Natural killer cell (primary cell): ENCODE data around the gene BTBD16. TPM values are rescaled to one million over a fixed set of nuclear protein-coding genes. Genes with fewer than 3 reads are reported as not detected.

ENCODE experiments used
- ATAC-seq, 3 donors: fragments of 150-1000 bp in 2 of 3; fragments of 200-7000 bp in 1 of 3; cut with Tn5 transposase; 1 replicate in 1 of 3; 2 replicates in 2 of 3; pipeline ENCODE4 v1.10.0; 2021; ENCODE audit warnings: mild to moderate bottlenecking in 2 of 3, moderate library complexity in 2 of 3
- DNase-seq, 2 donors: peaks; one replicate each; pipeline versions ENCODE4 v3.0.0 to v3.0.0-alpha.2; 2013 to 2021; ENCODE audit warnings: mixed read lengths in 1 of 2
- H3K27ac ChIP-seq: one replicate; pipeline ENCODE4 v1.5.1; 2013; ENCODE audit warnings: mild to moderate bottlenecking, low read length
- H3K27me3 ChIP-seq: one replicate; pipeline ENCODE4 v1.6.1; 2013; ENCODE audit warnings: low read length; ENCODE audit not compliant: control insufficient read depth, insufficient read depth
- H3K36me3 ChIP-seq: one replicate; pipeline ENCODE4 v1.6.1; 2013; ENCODE audit warnings: low read length; ENCODE audit not compliant: control insufficient read depth, insufficient read depth
- H3K4me1 ChIP-seq: one replicate; pipeline ENCODE4 v1.6.1; 2013; ENCODE audit warnings: low read length; ENCODE audit not compliant: control insufficient read depth, insufficient read depth
- H3K4me3 ChIP-seq: one replicate; pipeline ENCODE4 v1.5.1; 2013; ENCODE audit warnings: low read length
- H3K9me3 ChIP-seq: one replicate; pipeline ENCODE4 v1.6.1; 2013; ENCODE audit warnings: low read length; ENCODE audit not compliant: control insufficient read depth, insufficient read depth
- H3K27ac Mint-ChIP-seq, 2 donors: one replicate each; pipeline ENCODE4 v1.8.0; 2022; ENCODE audit warnings: mild to moderate bottlenecking in 2 of 2, mixed read lengths in 2 of 2, moderate library complexity in 1 of 2
- H3K27me3 Mint-ChIP-seq, 2 donors: one replicate each; pipeline ENCODE4 v1.8.0; 2022; ENCODE audit warnings: low read depth in 2 of 2, mixed read lengths in 2 of 2
- H3K36me3 Mint-ChIP-seq: one replicate; pipeline ENCODE4 v1.8.0; 2022; ENCODE audit warnings: mixed read lengths
- H3K4me1 Mint-ChIP-seq, 2 donors: one replicate each; pipeline ENCODE4 v1.8.0; 2022; ENCODE audit warnings: mixed read lengths in 2 of 2
- H3K4me3 Mint-ChIP-seq: one replicate; pipeline ENCODE4 v1.8.0; 2022; ENCODE audit warnings: mild to moderate bottlenecking, moderate library complexity, mixed read lengths
- H3K9me3 Mint-ChIP-seq, 2 donors: one replicate each; pipeline ENCODE4 v1.8.0; 2022; ENCODE audit warnings: mixed read lengths in 2 of 2
- CTCF ChIP-seq: fragments of 200-600 bp; IDR thresholded peaks from one replicate; pipeline ENCODE4 v1.8.0; 2022; ENCODE audit warnings: antibody characterized with exemption
- whole genome bisulfite sequencing: methylation state at CpG from one replicate; pipeline ENCODE4 v1.1.7; 2013; ENCODE audit warnings: missing lambda C conversion rate; ENCODE audit not compliant: insufficient coverage; 5-methylcytosine and 5-hydroxymethylcytosine counted together
- intact Hi-C: fragments of 100-400 bp; cut with micrococcal nuclease; formaldehyde crosslinking; loops from one replicate; pipeline ENCODE4 v1.14.2; 2022
- total RNA-seq, 4 donors: library from RNA; stranded (reverse); fragments of 120-200 nt in 1 of 4; gene quantifications; one replicate each; pipeline versions ENCODE4 v1.2.3 to v1.2.4, GENCODE V29; 2013 to 2022

Gene BTBD16
- total RNA-seq, 3 donors from 2014 or later (not counting 1 experiment from before 2014, with no cell fraction given), result not detected

DNA sequence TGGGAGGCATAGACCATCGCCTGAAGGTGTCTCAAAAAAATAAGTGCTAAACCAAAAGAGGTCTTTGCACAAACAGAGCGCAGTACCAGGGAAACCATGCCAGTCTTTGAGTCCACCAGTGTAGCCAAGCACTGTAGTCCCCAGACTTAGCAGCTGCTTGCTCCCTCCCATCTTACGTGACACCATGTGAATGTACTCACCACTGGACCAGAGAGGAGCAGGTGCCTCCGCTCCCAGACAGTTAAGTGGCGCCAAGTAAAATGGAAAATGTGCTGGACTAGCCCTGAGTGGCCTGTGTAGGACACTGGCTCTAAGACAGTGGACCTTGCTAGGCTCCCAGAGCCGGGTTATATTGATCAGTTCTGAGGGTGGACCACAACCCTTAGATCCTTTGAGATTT is 55.7 kb downstream of the BTBD16 start:
- Mint-ChIP-seq H3K27me3 (peaks cover 26 to 57% of the 10 kb centered on the region in 2 donors), H3K36me3 (no peaks in the 10 kb centered on the region), H3K27ac (no peak overlapping the region), H3K4me1 (no peaks in the 10 kb centered on the region), H3K9me3 (no peaks in the 10 kb centered on the region), H3K4me3 (no peak overlapping the region)
- 82% methylated on average over 6 of the region's 6 CpGs for WGBS
- ATAC-seq (no peak), DNase-seq (no peak)
- Histone ChIP-seq H3K27ac (no peak overlapping the region), H3K4me1 (no peaks in the 10 kb centered on the region), H3K36me3 (no peaks in the 10 kb centered on the region), H3K9me3 (no peaks in the 10 kb centered on the region), H3K27me3 (peaks cover 2% of the 10 kb centered on the region), H3K4me3 (no peak overlapping the region)
- intact Hi-C loops, result no loop called here
- TF ChIP-seq CTCF, result no peak

DNA sequence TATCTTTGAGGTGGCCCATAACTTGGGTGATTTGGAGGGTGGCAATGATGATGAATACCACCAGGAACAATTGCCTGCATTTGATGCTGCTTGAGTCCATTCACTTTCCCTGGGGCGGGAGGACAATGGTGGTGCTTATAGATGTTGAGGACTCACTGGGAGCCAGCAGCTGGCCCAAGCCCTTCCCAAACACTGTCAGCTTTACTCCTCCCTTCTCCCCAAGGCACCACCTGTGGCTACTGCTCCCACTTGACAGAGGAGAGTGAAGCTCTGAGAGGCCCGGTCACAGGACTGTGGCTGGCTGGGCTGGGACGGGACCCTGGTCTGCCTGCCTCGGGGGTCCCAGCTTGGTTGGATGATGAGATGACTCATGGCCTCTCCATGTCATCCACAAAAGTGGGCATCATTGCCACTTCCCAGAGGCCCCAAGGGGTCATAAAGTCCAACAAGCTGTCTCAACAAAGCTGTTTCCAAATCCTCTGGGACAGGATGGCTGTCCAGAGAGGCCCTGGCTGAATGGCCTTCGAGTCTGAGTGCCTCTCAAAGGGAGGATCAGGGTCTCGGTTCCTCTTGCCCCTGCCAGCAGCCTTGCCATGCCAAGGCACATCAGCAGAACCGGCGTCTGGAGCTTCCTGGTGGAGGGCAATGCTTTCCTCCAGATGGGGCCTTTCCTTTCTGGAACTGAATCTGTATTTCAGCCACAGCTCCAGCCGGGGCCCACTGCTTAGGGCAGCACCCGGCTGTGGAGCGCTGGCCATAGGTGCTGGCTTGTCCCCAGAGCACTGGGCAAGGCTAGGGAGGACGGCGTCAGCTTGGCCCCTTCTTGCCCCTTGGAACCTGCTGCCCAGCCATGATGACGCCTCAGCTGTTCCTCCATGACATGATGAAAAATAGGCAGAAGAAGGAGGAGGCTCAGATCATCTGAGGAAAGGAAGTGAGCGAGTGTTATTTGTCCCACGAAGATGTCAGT is 56.4 kb downstream of the BTBD16 start:
- TF ChIP-seq CTCF, result no peak
- Mint-ChIP-seq H3K9me3 (no peaks in the 10 kb centered on the region), H3K27ac (no peak overlapping the region), H3K4me1 (no peaks in the 10 kb centered on the region), H3K4me3 (no peak overlapping the region), H3K27me3 (peaks cover 27 to 56% of the 10 kb centered on the region in 2 donors), H3K36me3 (no peaks in the 10 kb centered on the region)
- H3K27ac ChIP-seq, result no peak overlapping the region
- intact Hi-C loops, result no loop called here
- H3K4me3 ChIP-seq, result no peak overlapping the region
- H3K4me1 ChIP-seq, result no peaks in the 10 kb centered on the region
- ATAC-seq (no peak), DNase-seq (no peak)
- 82% methylated on average over 16 of the region's 16 CpGs for WGBS
- H3K27me3 ChIP-seq, result peaks cover 2% of the 10 kb centered on the region
- H3K36me3 ChIP-seq, result no peaks in the 10 kb centered on the region
- no peaks in the 10 kb centered on the region for H3K9me3 ChIP-seq

- H3K9me3 Mint-ChIP-seq, result no peaks in the 10 kb centered on the region
- intact Hi-C loops, result no loop called here
- H3K27ac ChIP-seq, result no peak overlapping the region
- no peaks in the 10 kb centered on the region for H3K9me3 ChIP-seq
- ATAC-seq (no peak), DNase-seq (no peak)
- peaks cover 2% of the 10 kb centered on the region for H3K27me3 ChIP-seq
- 70% methylated on average over 9 of the region's 9 CpGs for WGBS
- H3K36me3 ChIP-seq, result no peaks in the 10 kb centered on the region
- no peak for TF ChIP-seq CTCF
- no peaks in the 10 kb centered on the region for H3K4me1 ChIP-seq
- H3K4me3 Mint-ChIP-seq, result no peak overlapping the region
- H3K4me1 Mint-ChIP-seq, result no peaks in the 10 kb centered on the region
- no peaks in the 10 kb centered on the region for H3K36me3 Mint-ChIP-seq
- no peak overlapping the region for H3K4me3 ChIP-seq
- H3K27ac Mint-ChIP-seq, result no peak overlapping the region
- peaks cover 29 to 44% of the 10 kb centered on the region in 2 donors for H3K27me3 Mint-ChIP-seq
These were observed 57.6 kb downstream of the BTBD16 start for GRCh38 chr10:122328676-122329075.
